HepG2 (cell line): ENCODE results near the gene ZACN. TPM values are rescaled to one million over a fixed set of nuclear protein-coding genes. Genes with fewer than 3 reads are reported as not detected.
A peak's percentile ranks its signal among the peaks of the same experiment; 100 is the strongest.

ENCODE experiments used
- CCAR2 ChIP-seq: fragments of 200-400 bp; formaldehyde crosslinking; optimal IDR thresholded peaks from 2 replicates; pipeline ENCODE3; 2018; ENCODE audit warnings: low read depth, mild to moderate bottlenecking, low read length, moderate library complexity
- HINFP ChIP-seq: sonication (generic); formaldehyde crosslinking; IDR thresholded peaks from 2 replicates; pipeline ENCODE4 v1.4.0; 2020; ENCODE audit warnings: low read depth, mild to moderate bottlenecking, missing genetic modification reagents
- JDP2 ChIP-seq: sonication (generic); formaldehyde crosslinking; IDR thresholded peaks from 2 replicates; pipeline ENCODE4 v1.8.1; 2022; ENCODE audit warnings: missing genetic modification reagents, borderline replicate concordance
- KDM1A ChIP-seq: IDR thresholded peaks from 2 replicates; pipeline ENCODE4 v1.6.1; 2016; ENCODE audit warnings: missing compliant biosample characterization
- RFX1 ChIP-seq: fragments of 450-650 bp; IDR thresholded peaks from 2 replicates; pipeline ENCODE4 v1.6.1; 2017
- RXRA ChIP-seq: sonication (generic); formaldehyde crosslinking; IDR thresholded peaks from 2 replicates; pipeline ENCODE4 v1.5.1; 2020; ENCODE audit warnings: missing genetic modification reagents
- ZFP36L1 ChIP-seq: sonication (generic); formaldehyde crosslinking; IDR thresholded peaks from 2 replicates; pipeline ENCODE4 v1.8.0; 2022; ENCODE audit warnings: mild to moderate bottlenecking, missing genetic modification reagents, moderate library complexity
- ZNF275 ChIP-seq: sonication (generic); formaldehyde crosslinking; IDR thresholded peaks from 2 replicates; pipeline ENCODE4 v1.8.0; 2022; ENCODE audit warnings: missing genetic modification reagents, mild to moderate bottlenecking, inconsistent platforms, borderline replicate concordance
- ZNF276 ChIP-seq: sonication (generic); formaldehyde crosslinking; IDR thresholded peaks from 2 replicates; pipeline ENCODE4 v1.4.0; 2020; ENCODE audit warnings: mild to moderate bottlenecking, low read depth, missing genetic modification reagents
- ZNF710 ChIP-seq: sonication (generic); formaldehyde crosslinking; IDR thresholded peaks from 2 replicates; pipeline ENCODE4 v1.5.0; 2020; ENCODE audit warnings: mild to moderate bottlenecking, missing genetic modification reagents, borderline replicate concordance
- polyA plus RNA-seq, 8 experiments: library from polyadenylated mRNA; depleted of rRNA in 3 of 8; stranded (reverse) in 7 of 8; unstranded in 1 of 8; fragments of >200 nt; fragmentation: Illumina TruSeq in 4 of 8; extraction: Trizol in 4 of 8; gene quantifications; 2 replicates each; pipeline versions ENCODE4 v1.2.1 to v1.2.3, GENCODE V29; 2011 to 2016; ENCODE audit warnings: low read depth in 4 of 8, missing spikeins in 1 of 8, mixed read lengths in 1 of 8; ENCODE audit not compliant: insufficient read depth in 1 of 8
- total RNA-seq, 5 experiments: library from RNA; depleted of rRNA; stranded (reverse); fragments of >200 nt; fragmentation: Illumina TruSeq; extraction: Trizol; gene quantifications; 2 replicates each; pipeline ENCODE4 v1.2.3, GENCODE V29; 2016; ENCODE audit warnings: low read depth in 1 of 5
- TF ChIP-seq, protein P1 (sequence below): sonication (generic); formaldehyde crosslinking; IDR thresholded peaks from 2 replicates; pipeline ENCODE4 v1.4.0; 2020; ENCODE audit warnings: missing genetic modification reagents; ENCODE audit errors: not compliant biosample characterization
- TF ChIP-seq, protein P2 (sequence below): sonication (generic); formaldehyde crosslinking; IDR thresholded peaks from 2 replicates; pipeline ENCODE4 v1.4.0; 2020; ENCODE audit warnings: missing genetic modification reagents, borderline replicate concordance
- TF ChIP-seq, protein P3 (sequence below): sonication (generic); formaldehyde crosslinking; IDR thresholded peaks from 2 replicates; pipeline ENCODE4 v1.4.0; 2020; ENCODE audit warnings: missing genetic modification reagents

The ZACN gene
- total and polyA plus RNA-seq, 2 of the 13 experiments (the other 11 are each of a cell fraction or from before 2014, with no cell fraction given) = 0.11 to 0.15 TPM

DNA sequence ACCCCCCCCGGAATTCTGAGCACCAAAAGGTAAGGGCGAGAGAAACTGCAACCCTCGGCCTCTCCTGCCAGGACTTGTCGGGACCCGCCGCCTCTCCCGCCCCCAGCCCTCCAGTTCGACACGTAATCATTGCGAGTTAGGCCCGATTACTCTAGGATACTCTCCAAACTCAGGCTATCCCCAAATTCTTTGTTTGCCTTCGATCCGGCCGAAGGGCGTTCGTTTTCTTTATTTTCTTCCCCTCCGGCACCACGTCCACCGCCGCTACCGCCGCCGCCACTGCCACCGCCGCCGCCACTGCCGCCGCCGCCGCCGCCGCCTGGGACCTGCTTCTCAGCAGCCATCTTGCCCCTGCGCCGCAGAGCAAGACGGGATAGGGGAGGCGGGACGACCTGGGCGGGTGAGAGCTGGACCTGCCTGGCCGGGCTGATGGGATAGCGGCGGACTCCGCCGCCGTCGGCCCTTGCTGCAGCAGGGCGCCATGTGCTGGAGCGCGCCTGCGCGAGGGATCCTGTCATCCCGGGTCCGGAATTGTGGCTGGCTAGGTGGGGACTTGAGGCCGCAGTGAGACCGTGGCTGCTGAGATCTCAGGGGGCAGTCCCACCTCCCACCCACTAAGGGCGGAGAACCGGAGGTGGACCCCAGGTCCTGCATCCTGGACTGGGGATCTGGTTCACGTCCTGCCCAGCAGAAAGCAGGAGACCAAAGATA, 6.7 kb upstream of the ZACN start, which contains the start of gene SRP68 (continued):
- TF ChIP-seq ZNF276 (CRISPR knock-in tag) (peak; percentile 44; the same call in 1 of the 2 replicates), JDP2 (peak; percentile 38; the same call in 1 of the 2 replicates), RXRA (CRISPR knock-in tag) (peak; percentile 59), ZNF710 (CRISPR knock-in tag) (peak; percentile 59), HINFP (CRISPR knock-in tag) (peak; percentile 97), KDM1A (CRISPR knock-in tag) (peak; percentile 13; the same call in 1 of the 2 replicates), RFX1 (no peak), CCAR2 (no peak), ZFP36L1 (CRISPR knock-in tag) (peak; percentile 98), ZNF275 (peak; percentile 62; the same call in 1 of the 2 replicates)
- TF ChIP-seq, protein P1, sequence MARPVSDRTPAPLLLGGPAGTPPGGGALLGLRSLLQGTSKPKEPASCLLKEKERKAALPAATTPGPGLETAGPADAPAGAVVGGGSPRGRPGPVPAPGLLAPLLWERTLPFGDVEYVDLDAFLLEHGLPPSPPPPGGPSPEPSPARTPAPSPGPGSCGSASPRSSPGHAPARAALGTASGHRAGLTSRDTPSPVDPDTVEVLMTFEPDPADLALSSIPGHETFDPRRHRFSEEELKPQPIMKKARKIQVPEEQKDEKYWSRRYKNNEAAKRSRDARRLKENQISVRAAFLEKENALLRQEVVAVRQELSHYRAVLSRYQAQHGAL (CRISPR knock-in tag) = peak; percentile 40
- TF ChIP-seq, protein P2, sequence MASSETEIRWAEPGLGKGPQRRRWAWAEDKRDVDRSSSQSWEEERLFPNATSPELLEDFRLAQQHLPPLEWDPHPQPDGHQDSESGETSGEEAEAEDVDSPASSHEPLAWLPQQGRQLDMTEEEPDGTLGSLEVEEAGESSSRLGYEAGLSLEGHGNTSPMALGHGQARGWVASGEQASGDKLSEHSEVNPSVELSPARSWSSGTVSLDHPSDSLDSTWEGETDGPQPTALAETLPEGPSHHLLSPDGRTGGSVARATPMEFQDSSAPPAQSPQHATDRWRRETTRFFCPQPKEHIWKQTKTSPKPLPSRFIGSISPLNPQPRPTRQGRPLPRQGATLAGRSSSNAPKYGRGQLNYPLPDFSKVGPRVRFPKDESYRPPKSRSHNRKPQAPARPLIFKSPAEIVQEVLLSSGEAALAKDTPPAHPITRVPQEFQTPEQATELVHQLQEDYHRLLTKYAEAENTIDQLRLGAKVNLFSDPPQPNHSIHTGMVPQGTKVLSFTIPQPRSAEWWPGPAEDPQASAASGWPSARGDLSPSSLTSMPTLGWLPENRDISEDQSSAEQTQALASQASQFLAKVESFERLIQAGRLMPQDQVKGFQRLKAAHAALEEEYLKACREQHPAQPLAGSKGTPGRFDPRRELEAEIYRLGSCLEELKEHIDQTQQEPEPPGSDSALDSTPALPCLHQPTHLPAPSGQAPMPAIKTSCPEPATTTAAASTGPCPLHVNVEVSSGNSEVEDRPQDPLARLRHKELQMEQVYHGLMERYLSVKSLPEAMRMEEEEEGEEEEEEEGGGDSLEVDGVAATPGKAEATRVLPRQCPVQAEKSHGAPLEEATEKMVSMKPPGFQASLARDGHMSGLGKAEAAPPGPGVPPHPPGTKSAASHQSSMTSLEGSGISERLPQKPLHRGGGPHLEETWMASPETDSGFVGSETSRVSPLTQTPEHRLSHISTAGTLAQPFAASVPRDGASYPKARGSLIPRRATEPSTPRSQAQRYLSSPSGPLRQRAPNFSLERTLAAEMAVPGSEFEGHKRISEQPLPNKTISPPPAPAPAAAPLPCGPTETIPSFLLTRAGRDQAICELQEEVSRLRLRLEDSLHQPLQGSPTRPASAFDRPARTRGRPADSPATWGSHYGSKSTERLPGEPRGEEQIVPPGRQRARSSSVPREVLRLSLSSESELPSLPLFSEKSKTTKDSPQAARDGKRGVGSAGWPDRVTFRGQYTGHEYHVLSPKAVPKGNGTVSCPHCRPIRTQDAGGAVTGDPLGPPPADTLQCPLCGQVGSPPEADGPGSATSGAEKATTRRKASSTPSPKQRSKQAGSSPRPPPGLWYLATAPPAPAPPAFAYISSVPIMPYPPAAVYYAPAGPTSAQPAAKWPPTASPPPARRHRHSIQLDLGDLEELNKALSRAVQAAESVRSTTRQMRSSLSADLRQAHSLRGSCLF (CRISPR knock-in tag) = no peak
- TF ChIP-seq, protein P3, sequence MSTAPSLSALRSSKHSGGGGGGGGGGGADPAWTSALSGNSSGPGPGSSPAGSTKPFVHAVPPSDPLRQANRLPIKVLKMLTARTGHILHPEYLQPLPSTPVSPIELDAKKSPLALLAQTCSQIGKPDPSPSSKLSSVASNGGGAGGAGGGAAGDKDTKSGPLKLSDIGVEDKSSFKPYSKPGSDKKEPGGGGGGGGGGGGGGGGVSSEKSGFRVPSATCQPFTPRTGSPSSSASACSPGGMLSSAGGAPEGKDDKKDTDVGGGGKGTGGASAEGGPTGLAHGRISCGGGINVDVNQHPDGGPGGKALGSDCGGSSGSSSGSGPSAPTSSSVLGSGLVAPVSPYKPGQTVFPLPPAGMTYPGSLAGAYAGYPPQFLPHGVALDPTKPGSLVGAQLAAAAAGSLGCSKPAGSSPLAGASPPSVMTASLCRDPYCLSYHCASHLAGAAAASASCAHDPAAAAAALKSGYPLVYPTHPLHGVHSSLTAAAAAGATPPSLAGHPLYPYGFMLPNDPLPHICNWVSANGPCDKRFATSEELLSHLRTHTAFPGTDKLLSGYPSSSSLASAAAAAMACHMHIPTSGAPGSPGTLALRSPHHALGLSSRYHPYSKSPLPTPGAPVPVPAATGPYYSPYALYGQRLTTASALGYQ (CRISPR knock-in tag) = no peak
